Measurements from ENCODE around the gene PCCA. TPM values are rescaled to one million over a fixed set of nuclear protein-coding genes. Genes with fewer than 3 reads are reported as not detected.

Gene PCCA
- total RNA-seq, 1 experiment from 2014 or later: 8.9 TPM

GRCh38 chr13:100100115-100100879, 11.4 kb downstream of the PCCA start:
- Mint-ChIP-seq H3K27ac (ENCODE audit: unreplicated experiment) (peak overlapping the region; percentile 74), H3K4me3 (ENCODE audit: low read depth, unreplicated experiment) (peak overlapping the region; percentile 40), H3K9me3 (ENCODE audit: low read depth, unreplicated experiment) (no peaks in the 10 kb centered on the region), H3K4me1 (ENCODE audit: low read depth, unreplicated experiment) (peaks cover 21% of the 10 kb centered on the region), H3K27me3 (ENCODE audit: unreplicated experiment) (no peaks in the 10 kb centered on the region), H3K36me3 (ENCODE audit: insufficient read depth, unreplicated experiment) (peaks cover 8% of the 10 kb centered on the region)
- BruUV-seq (replicated peaks): no TSS peak
- CTCF ChIA-PET: no interaction called here
- no peak for TF ChIP-seq CTCF (IDR thresholded peaks at IDR 0.05; ENCODE audit: unreplicated experiment)
- peak; percentile 34 for DNase-seq
- intact Hi-C loops (cut with micrococcal nuclease; ENCODE audit: unreplicated experiment): no loop called here

- DNase-seq: no peak
- CTCF ChIA-PET: interaction anchor here (0.7 kb wide), 1 partner anchor 175 kb away, joined by 3 read pairs; no protein-coding TSS in a partner anchor
- no peaks in the 10 kb centered on the region for H3K27me3 Mint-ChIP-seq (ENCODE audit: unreplicated experiment)
- no peak overlapping the region for H3K4me3 Mint-ChIP-seq (ENCODE audit: low read depth, unreplicated experiment)
- no peak overlapping the region for H3K27ac Mint-ChIP-seq (ENCODE audit: unreplicated experiment)
- peaks cover 8% of the 10 kb centered on the region for H3K36me3 Mint-ChIP-seq (ENCODE audit: insufficient read depth, unreplicated experiment)
- intact Hi-C loops (cut with micrococcal nuclease; ENCODE audit: unreplicated experiment): no loop called here
- BruUV-seq (replicated peaks): no TSS peak
- peaks cover 15% of the 10 kb centered on the region for H3K4me1 Mint-ChIP-seq (ENCODE audit: low read depth, unreplicated experiment)
- no peak for TF ChIP-seq CTCF (IDR thresholded peaks at IDR 0.05; ENCODE audit: unreplicated experiment)
- H3K9me3 Mint-ChIP-seq (ENCODE audit: low read depth, unreplicated experiment): no peaks in the 10 kb centered on the region
These were observed 13.1 kb downstream of the PCCA start for GRCh38 chr13:100102042-100102441.

- BruUV-seq (replicated peaks): no TSS peak
- CTCF ChIA-PET: no interaction called here
- intact Hi-C loops (cut with micrococcal nuclease; ENCODE audit: unreplicated experiment): no loop called here
- Mint-ChIP-seq H3K4me3 (ENCODE audit: low read depth, unreplicated experiment) (no peak overlapping the region), H3K27me3 (ENCODE audit: unreplicated experiment) (no peaks in the 10 kb centered on the region), H3K4me1 (ENCODE audit: low read depth, unreplicated experiment) (peaks cover 8% of the 10 kb centered on the region), H3K9me3 (ENCODE audit: low read depth, unreplicated experiment) (no peaks in the 10 kb centered on the region), H3K36me3 (ENCODE audit: insufficient read depth, unreplicated experiment) (peaks cover 8% of the 10 kb centered on the region), H3K27ac (ENCODE audit: unreplicated experiment) (no peak overlapping the region)
- no peak for TF ChIP-seq CTCF (IDR thresholded peaks at IDR 0.05; ENCODE audit: unreplicated experiment)
- DNase-seq: no peak
These were observed 17.1 kb downstream of the PCCA start for GRCh38 chr13:100106005-100106404.

GRCh38 chr13:100106705-100107104, 17.8 kb downstream of the PCCA start:
- H3K36me3 Mint-ChIP-seq (ENCODE audit: insufficient read depth, unreplicated experiment): peaks cover 8% of the 10 kb centered on the region
- no peak overlapping the region for H3K4me3 Mint-ChIP-seq (ENCODE audit: low read depth, unreplicated experiment)
- no peaks in the 10 kb centered on the region for H3K27me3 Mint-ChIP-seq (ENCODE audit: unreplicated experiment)
- no peak for DNase-seq
- no peak for TF ChIP-seq CTCF (IDR thresholded peaks at IDR 0.05; ENCODE audit: unreplicated experiment)
- peaks cover 7% of the 10 kb centered on the region for H3K4me1 Mint-ChIP-seq (ENCODE audit: low read depth, unreplicated experiment)
- CTCF ChIA-PET: no interaction called here
- intact Hi-C loops (cut with micrococcal nuclease; ENCODE audit: unreplicated experiment): no loop called here
- no peaks in the 10 kb centered on the region for H3K9me3 Mint-ChIP-seq (ENCODE audit: low read depth, unreplicated experiment)
- BruUV-seq (replicated peaks): no TSS peak
- H3K27ac Mint-ChIP-seq (ENCODE audit: unreplicated experiment): no peak overlapping the region
